ENCODE results near the gene LPCAT3.

Gene LPCAT3

GRCh38 chr12:6957151-6957701 is 61.0 kb downstream of the LPCAT3 start:
- H3K4me3 ChIP-seq (ENCODE audit: low read depth, low read length) = peak overlapping the region; percentile 76
- TF ChIP-seq CTCF (IDR thresholded peaks at IDR 0.05; ENCODE audit: insufficient read depth, low read depth, low read length, missing control alignments) = no peak

GRCh38 chr12:6956021-6956727 is 62.1 kb downstream of the LPCAT3 start:
- peak; percentile 78 for DNase-seq (ENCODE audit: low read depth)
- TF ChIP-seq CTCF (IDR thresholded peaks at IDR 0.05; ENCODE audit: insufficient read depth, low read depth, low read length, missing control alignments) = no peak
- peak overlapping the region; percentile 76 for H3K4me3 ChIP-seq (ENCODE audit: low read depth, low read length)

More at GRCh38 chr12:6957151-6957701, 61.0 kb downstream of the LPCAT3 start:
- peak; percentile 64 for DNase-seq (ENCODE audit: low read depth)

GRCh38 chr12:6955108-6956020 is 62.9 kb downstream of the LPCAT3 start:
- peak overlapping the region; percentile 76 for H3K4me3 ChIP-seq (ENCODE audit: low read depth, low read length)
- no peak for TF ChIP-seq CTCF (IDR thresholded peaks at IDR 0.05; ENCODE audit: insufficient read depth, low read depth, low read length, missing control alignments)
- peak; percentile 42 for DNase-seq (ENCODE audit: low read depth)

- no peak for TF ChIP-seq CTCF (IDR thresholded peaks at IDR 0.05; ENCODE audit: insufficient read depth, low read depth, low read length, missing control alignments)
- DNase-seq (ENCODE audit: low read depth) = peak; percentile 50
- H3K4me3 ChIP-seq (ENCODE audit: low read depth, low read length) = peak overlapping the region; percentile 76
Measured at GRCh38 chr12:6954316-6955107, 63.8 kb downstream of the LPCAT3 start.

GRCh38 chr12:6953442-6954315 is 64.6 kb downstream of the LPCAT3 start:
- DNase-seq (ENCODE audit: low read depth) = peak; percentile 96
- peak overlapping the region; percentile 76 for H3K4me3 ChIP-seq (ENCODE audit: low read depth, low read length)
- TF ChIP-seq CTCF (IDR thresholded peaks at IDR 0.05; ENCODE audit: insufficient read depth, low read depth, low read length, missing control alignments) = no peak

Measured in GM12865 (cell line).